RWPE2 (cell line): ENCODE data around the gene CTSZ.
"Not testable (repeated sequence)": the region's sequence is repeated elsewhere in the genome, so short reads cannot be mapped to it uniquely, and the experiment has no call there.

Source experiments
- ATAC-seq: fragments of 200-7000 bp; cut with Tn5 transposase; 3 replicates; pipeline ENCODE4 v1.9.1; 2021; ENCODE audit warnings: low read depth
- DNase-seq: peaks from one replicate; pipeline ENCODE4 v3.0.0-alpha.2; 2020; ENCODE audit warnings: low spot score
- H3K27ac ChIP-seq: fragments of 450-650 bp; 2 replicates; pipeline ENCODE4 v1.5.1; 2017; ENCODE audit warnings: mild to moderate bottlenecking; ENCODE audit not compliant: poor library complexity, severe bottlenecking
- H3K27me3 ChIP-seq: fragments of 250-450 bp; sonication (Bioruptor Pico); 2 replicates; pipeline ENCODE4 v1.5.1; 2021; ENCODE audit warnings: mild to moderate bottlenecking, moderate library complexity; ENCODE audit not compliant: insufficient read depth, poor library complexity, severe bottlenecking
- H3K36me3 ChIP-seq: fragments of 250-450 bp; sonication (Bioruptor Pico); 2 replicates; pipeline ENCODE4 v1.5.1; 2020; ENCODE audit warnings: low read depth, mild to moderate bottlenecking, moderate library complexity
- H3K4me1 ChIP-seq: fragments of 250-450 bp; sonication (Bioruptor Pico); 2 replicates; pipeline ENCODE4 v1.5.1; 2021; ENCODE audit warnings: mild to moderate bottlenecking, moderate library complexity; ENCODE audit not compliant: insufficient read depth, poor library complexity, severe bottlenecking
- H3K4me3 ChIP-seq: fragments of 250-450 bp; sonication (Bioruptor Pico); 2 replicates; pipeline ENCODE4 v1.5.1; 2021; ENCODE audit warnings: mild to moderate bottlenecking, moderate library complexity; ENCODE audit not compliant: severe bottlenecking
- H3K9me3 ChIP-seq: fragments of 250-450 bp; sonication (Bioruptor Pico); 2 replicates; pipeline ENCODE4 v1.5.1; 2021; ENCODE audit warnings: mild to moderate bottlenecking, moderate library complexity; ENCODE audit not compliant: severe bottlenecking
- CTCF ChIP-seq: fragments of 450-650 bp; IDR thresholded peaks from one replicate; pipeline ENCODE4 v1.5.1; 2017; ENCODE audit warnings: mild to moderate bottlenecking, moderate library complexity; ENCODE audit not compliant: poor library complexity, severe bottlenecking

CTSZ gene

GRCh38 chr20:59042796-59043631 is 36.0 kb upstream of the CTSZ start:
- peak; percentile 95 for ATAC-seq
- peak; percentile 99 for DNase-seq
- Histone ChIP-seq H3K9me3 (no peaks in the 10 kb centered on the region), H3K36me3 (peaks cover 37% of the 10 kb centered on the region), H3K4me3 (peak overlapping the region; percentile 84), H3K4me1 (peaks cover 43% of the 10 kb centered on the region), H3K27me3 (no peaks in the 10 kb centered on the region), H3K27ac (peak overlapping the region; percentile 55)
- TF ChIP-seq CTCF, result no peak

- Histone ChIP-seq H3K4me1 (peaks cover 41% of the 10 kb centered on the region), H3K36me3 (peaks cover 45% of the 10 kb centered on the region), H3K27ac (peak within 1 kb of the TSS; percentile 55), H3K27me3 (no peaks in the 10 kb centered on the region), H3K4me3 (peak within 1 kb of the TSS; percentile 84), H3K9me3 (no peaks in the 10 kb centered on the region)
- peak; percentile 86 for DNase-seq
- ATAC-seq, result peak; percentile 43
- peak; percentile 13 for TF ChIP-seq CTCF
Measured at GRCh38 chr20:59042151-59042795, 35.2 kb upstream of the CTSZ start, which contains the start of gene PRELID3B. TSS of gene PRELID3B (minus strand) at chr20:59042786. CDS start at chr20:59042730, 56 bp downstream.

- not testable (repeated sequence) for DNase-seq, H3K9me3 ChIP-seq, ATAC-seq, H3K27me3 ChIP-seq
- Histone ChIP-seq H3K27ac (peak overlapping the region; percentile 55), H3K4me1 (peaks cover 41% of the 10 kb centered on the region), H3K36me3 (peaks cover 53% of the 10 kb centered on the region), H3K4me3 (peak overlapping the region; percentile 84)
Measured at GRCh38 chr20:59041487-59041886, 34.4 kb upstream of the CTSZ start.

- H3K27ac ChIP-seq, result no peak overlapping the region
- ATAC-seq, result no peak
- H3K36me3 ChIP-seq, result peaks cover 61% of the 10 kb centered on the region
- no peaks in the 10 kb centered on the region for H3K9me3 ChIP-seq
- no peak for DNase-seq
- H3K4me1 ChIP-seq, result peaks cover 41% of the 10 kb centered on the region
- H3K4me3 ChIP-seq, result no peak overlapping the region
- H3K27me3 ChIP-seq, result no peaks in the 10 kb centered on the region
- no peak for TF ChIP-seq CTCF
Measured at GRCh38 chr20:59040667-59041066, 33.6 kb upstream of the CTSZ start.

GRCh38 chr20:59039233-59039632 is 32.2 kb upstream of the CTSZ start:
- Histone ChIP-seq H3K4me1 (peaks cover 41% of the 10 kb centered on the region), H3K36me3 (peaks cover 71% of the 10 kb centered on the region), H3K4me3 (no peak overlapping the region), H3K27ac (no peak overlapping the region), H3K27me3 (no peaks in the 10 kb centered on the region), H3K9me3 (no peaks in the 10 kb centered on the region)
- no peak for ATAC-seq
- TF ChIP-seq CTCF, result no peak
- DNase-seq, result no peak
